NCI-H2081 (cell line): Measurements from ENCODE around the gene KCTD5.
A peak's percentile ranks its signal among the peaks of the same experiment; 100 is the strongest.
"Not testable (repeated sequence)": the region's sequence is repeated elsewhere in the genome, so short reads cannot be mapped to it uniquely, and the experiment has no call there.

Source experiments
- DNase-seq, 2 experiments: peaks; one replicate each; lab custom pipeline; 2025; lab: John Stamatoyannopoulos, UW

Gene KCTD5

GRCh38 chr16:2710021-2710710 is 27.8 kb downstream of the KCTD5 start:
- no peak for DNase-seq

- DNase-seq: no peak
Measured at GRCh38 chr16:2710711-2711231, 28.4 kb downstream of the KCTD5 start.

GRCh38 chr16:2711370-2712062 is 29.2 kb downstream of the KCTD5 start:
- DNase-seq: no peak

GRCh38 chr16:2712063-2712441 is 29.7 kb downstream of the KCTD5 start:
- no peak for DNase-seq

GRCh38 chr16:2712546-2712945 is 30.2 kb downstream of the KCTD5 start:
- no peak for DNase-seq

GRCh38 chr16:2713523-2713922 is 31.2 kb downstream of the KCTD5 start:
- DNase-seq: no peak

- DNase-seq: no peak
Measured at GRCh38 chr16:2713985-2714774, 31.9 kb downstream of the KCTD5 start.

- DNase-seq: no peak
Measured at GRCh38 chr16:2715064-2715463, 32.7 kb downstream of the KCTD5 start.

GRCh38 chr16:2715519-2715918 is 33.2 kb downstream of the KCTD5 start:
- no peak for DNase-seq

GRCh38 chr16:2715966-2716885 is 33.9 kb downstream of the KCTD5 start:
- DNase-seq: no peak

GRCh38 chr16:2716948-2717347 is 34.6 kb downstream of the KCTD5 start:
- DNase-seq: no peak

- no peak for DNase-seq
Measured at GRCh38 chr16:2717383-2718263, 35.3 kb downstream of the KCTD5 start.

- no peak for DNase-seq
Measured at GRCh38 chr16:2719328-2720063, 37.2 kb downstream of the KCTD5 start.

GRCh38 chr16:2720064-2720457 is 37.7 kb downstream of the KCTD5 start, which contains the start of gene PRSS27:
TSS of gene PRSS27 (minus strand) at chr16:2720224. CDS start at chr16:2720160, 64 bp downstream.
- no peak for DNase-seq

- DNase-seq: peak; percentile 85 to 87
Measured at GRCh38 chr16:2720719-2721633, 38.7 kb downstream of the KCTD5 start.

GRCh38 chr16:2721634-2722173 is 39.4 kb downstream of the KCTD5 start:
- not testable (repeated sequence) for DNase-seq

- DNase-seq: no peak
Measured at GRCh38 chr16:2724088-2724676, 41.9 kb downstream of the KCTD5 start.

- no peak for DNase-seq
Measured at GRCh38 chr16:2724816-2725348, 42.6 kb downstream of the KCTD5 start.
